PC-9 (cell line): ENCODE results near the gene HABP4. TPM values are rescaled to one million over a fixed set of nuclear protein-coding genes. Genes with fewer than 3 reads are reported as not detected.
A peak's percentile ranks its signal among the peaks of the same experiment; 100 is the strongest.

ENCODE experiments used
- BruUV-seq: library from RNA; stranded (reverse); fragments of 400-500 nt; replicated peaks from 2 replicates; lab custom pipeline; 2021; lab: Mats Ljungman, UMichigan
- CTCF ChIA-PET: fragments of 300-600 bp; sonication (Branson Sonifier 250); formaldehyde crosslinking; loops from one replicate; lab custom pipeline; 2022; ENCODE audit warnings: antibody characterized with exemption; lab: Charles Lee
- POLR2A ChIA-PET: fragments of 300-600 bp; sonication (Branson Sonifier 250); formaldehyde crosslinking; loops from one replicate; lab custom pipeline; 2022; ENCODE audit warnings: antibody characterized with exemption; ENCODE audit not compliant: unreplicated experiment; lab: Charles Lee
- DNase-seq, 2 experiments: peaks; one replicate each; pipeline versions ENCODE4 v3.0.0 to v3.0.0-alpha.2; 2015 to 2022; ENCODE audit warnings: mixed read lengths in 1 of 2
- H2AFZ ChIP-seq: fragments of 200-600 bp; sonication (generic); 2 replicates; pipeline ENCODE4 v1.8.1; 2017; ENCODE audit warnings: antibody characterized with exemption
- H3F3A ChIP-seq: fragments of 200-600 bp; sonication (generic); 2 replicates; pipeline ENCODE4 v1.8.1; 2017; ENCODE audit warnings: antibody characterized with exemption, mild to moderate bottlenecking, low read depth; ENCODE audit not compliant: insufficient read depth
- H3K27ac ChIP-seq: fragments of 200-600 bp; sonication (generic); 2 replicates; pipeline ENCODE4 v1.6.1; 2016; ENCODE audit warnings: mixed run types
- H3K27me3 ChIP-seq: fragments of 200-600 bp; sonication (generic); 2 replicates; pipeline ENCODE4 v1.6.1; 2016; ENCODE audit warnings: low read depth, mixed run types; ENCODE audit not compliant: insufficient read depth
- H3K36me3 ChIP-seq: fragments of 200-600 bp; sonication (generic); 2 replicates; pipeline ENCODE4 v1.6.1; 2016; ENCODE audit warnings: low read depth, mixed run types
- H3K4me1 ChIP-seq: fragments of 200-600 bp; sonication (generic); replicated peaks from 2 replicates; pipeline ENCODE4 v1.6.1; 2016; ENCODE audit warnings: mixed run types; ENCODE audit not compliant: insufficient read depth
- H3K4me2 ChIP-seq: fragments of 200-600 bp; sonication (generic); 2 replicates; pipeline ENCODE4 v1.6.1; 2017; ENCODE audit warnings: mixed run types
- H3K4me3 ChIP-seq: fragments of 200-600 bp; sonication (generic); 2 replicates; pipeline ENCODE4 v1.6.1; 2016; ENCODE audit warnings: mixed run types
- H3K79me2 ChIP-seq: fragments of 200-600 bp; sonication (generic); 2 replicates; pipeline ENCODE4 v1.6.1; 2017; ENCODE audit warnings: low read depth, mixed run types
- H3K9me2 ChIP-seq: fragments of 200-600 bp; sonication (generic); 2 replicates; pipeline ENCODE4 v1.8.1; 2017; ENCODE audit warnings: mild to moderate bottlenecking; ENCODE audit not compliant: insufficient read depth
- H3K9me3 ChIP-seq: fragments of 200-600 bp; sonication (generic); 2 replicates; pipeline ENCODE4 v1.8.1; 2016; ENCODE audit warnings: low read depth; ENCODE audit not compliant: insufficient read depth
- H4K20me1 ChIP-seq: fragments of 200-600 bp; sonication (generic); 2 replicates; pipeline ENCODE4 v1.8.1; 2017; ENCODE audit not compliant: insufficient read depth
- EZH2 ChIP-seq: fragments of 200-600 bp; sonication (generic); IDR thresholded peaks from 2 replicates; pipeline ENCODE4 v1.8.0; 2017; ENCODE audit warnings: antibody characterized with exemption, low read depth
- intact Hi-C: fragments of 100-400 bp; cut with micrococcal nuclease; formaldehyde crosslinking; loops from one replicate; pipeline ENCODE4 v1.10.0; 2022; ENCODE audit not compliant: unreplicated experiment
- total RNA-seq: library from RNA; stranded (reverse); gene quantifications from 2 replicates; pipeline ENCODE4 v1.2.3, GENCODE V29; 2021
- TF ChIP-seq, protein P1 (sequence below): fragments of 200-600 bp; sonication (generic); conservative IDR thresholded peaks from 2 replicates; pipeline ENCODE4 v1.6.1; 2017; ENCODE audit warnings: mixed run types, antibody characterized with exemption, mild to moderate bottlenecking, moderate library complexity

The HABP4 gene
- total RNA-seq, 1 experiment from 2014 or later, result 8.1 TPM

DNA sequence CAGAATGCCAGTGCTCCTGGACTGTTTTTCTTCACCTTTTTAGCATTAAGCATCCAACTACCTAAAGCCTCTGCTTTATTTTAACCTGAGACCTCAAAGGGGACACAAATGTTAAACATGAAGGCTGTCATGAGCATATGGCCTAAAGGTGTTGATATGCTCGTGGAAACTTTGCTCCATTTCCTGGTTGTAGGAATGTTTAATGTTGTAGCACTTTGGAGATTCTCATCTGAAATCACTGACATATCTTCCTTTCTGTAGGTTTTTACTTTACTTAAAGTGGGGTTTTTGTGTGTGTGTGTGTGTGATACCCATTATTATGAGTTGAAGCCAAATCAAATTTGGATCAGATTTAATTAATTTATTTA is 37.0 kb downstream of the HABP4 start:
- H3K79me2 ChIP-seq, result no peaks in the 10 kb centered on the region
- POLR2A ChIA-PET, result no interaction called here
- no peaks in the 10 kb centered on the region for H3K9me2 ChIP-seq
- no peaks in the 10 kb centered on the region for H4K20me1 ChIP-seq
- no peaks in the 10 kb centered on the region for H3K27me3 ChIP-seq
- no TSS peak for BruUV-seq
- H3K27ac ChIP-seq, result peak overlapping the region; percentile 30; the same call in 1 of the 2 replicates
- no peak overlapping the region for H3K4me3 ChIP-seq
- H3K9me3 ChIP-seq, result no peaks in the 10 kb centered on the region
- peaks cover 17% of the 10 kb centered on the region for H3K4me1 ChIP-seq
- no peaks in the 10 kb centered on the region for H3K36me3 ChIP-seq
- TF ChIP-seq EZH2, result no peak
- no peak overlapping the region; the same call in 1 of the 2 replicates for H3K4me2 ChIP-seq
- intact Hi-C loops, result no loop called here
- no peak overlapping the region for H2AFZ ChIP-seq
- DNase-seq, result no peak
- H3F3A ChIP-seq, result peaks cover 6% of the 10 kb centered on the region
- CTCF ChIA-PET, result interaction anchor here (0.6 kb wide), 1 partner anchor 173 kb away, joined by 3 read pairs; no protein-coding TSS in a partner anchor

DNA sequence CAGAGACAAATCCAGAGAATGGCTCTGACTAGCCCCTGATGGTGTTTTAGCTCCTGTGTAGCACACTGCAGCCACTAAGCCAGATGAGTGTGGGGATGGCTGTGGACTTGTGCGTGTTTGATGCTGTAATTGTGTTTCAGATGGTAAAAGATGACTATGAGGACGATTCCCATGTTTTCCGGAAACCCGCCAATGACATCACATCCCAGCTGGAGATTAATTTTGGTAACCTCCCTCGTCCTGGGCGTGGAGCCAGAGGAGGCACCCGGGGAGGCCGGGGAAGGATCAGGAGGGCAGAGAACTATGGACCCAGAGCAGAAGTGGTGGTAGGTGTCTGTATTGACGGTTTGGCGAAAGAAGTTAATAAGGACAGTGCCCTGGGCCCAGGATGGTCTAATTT is 38.0 kb downstream of the HABP4 start:
- Histone ChIP-seq H3K4me3 (no peak overlapping the region), H3K4me1 (peaks cover 17% of the 10 kb centered on the region), H3F3A (peaks cover 6% of the 10 kb centered on the region), H3K79me2 (no peaks in the 10 kb centered on the region), H3K4me2 (no peak overlapping the region), H3K27ac (no peak overlapping the region), H2AFZ (no peak overlapping the region), H3K36me3 (no peaks in the 10 kb centered on the region), H3K27me3 (no peaks in the 10 kb centered on the region), H3K9me2 (no peaks in the 10 kb centered on the region), H3K9me3 (no peaks in the 10 kb centered on the region), H4K20me1 (no peaks in the 10 kb centered on the region)
- BruUV-seq, result no TSS peak
- intact Hi-C loops, result no loop called here
- POLR2A ChIA-PET, result interaction anchor here (0.5 kb wide), 1 partner anchor 106 kb away, joined by 3 read pairs; no protein-coding TSS in a partner anchor
- no peak for DNase-seq
- TF ChIP-seq EZH2, result no peak
- TF ChIP-seq, protein P1, sequence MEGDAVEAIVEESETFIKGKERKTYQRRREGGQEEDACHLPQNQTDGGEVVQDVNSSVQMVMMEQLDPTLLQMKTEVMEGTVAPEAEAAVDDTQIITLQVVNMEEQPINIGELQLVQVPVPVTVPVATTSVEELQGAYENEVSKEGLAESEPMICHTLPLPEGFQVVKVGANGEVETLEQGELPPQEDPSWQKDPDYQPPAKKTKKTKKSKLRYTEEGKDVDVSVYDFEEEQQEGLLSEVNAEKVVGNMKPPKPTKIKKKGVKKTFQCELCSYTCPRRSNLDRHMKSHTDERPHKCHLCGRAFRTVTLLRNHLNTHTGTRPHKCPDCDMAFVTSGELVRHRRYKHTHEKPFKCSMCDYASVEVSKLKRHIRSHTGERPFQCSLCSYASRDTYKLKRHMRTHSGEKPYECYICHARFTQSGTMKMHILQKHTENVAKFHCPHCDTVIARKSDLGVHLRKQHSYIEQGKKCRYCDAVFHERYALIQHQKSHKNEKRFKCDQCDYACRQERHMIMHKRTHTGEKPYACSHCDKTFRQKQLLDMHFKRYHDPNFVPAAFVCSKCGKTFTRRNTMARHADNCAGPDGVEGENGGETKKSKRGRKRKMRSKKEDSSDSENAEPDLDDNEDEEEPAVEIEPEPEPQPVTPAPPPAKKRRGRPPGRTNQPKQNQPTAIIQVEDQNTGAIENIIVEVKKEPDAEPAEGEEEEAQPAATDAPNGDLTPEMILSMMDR, result no peak
- CTCF ChIA-PET, result no interaction called here

DNA sequence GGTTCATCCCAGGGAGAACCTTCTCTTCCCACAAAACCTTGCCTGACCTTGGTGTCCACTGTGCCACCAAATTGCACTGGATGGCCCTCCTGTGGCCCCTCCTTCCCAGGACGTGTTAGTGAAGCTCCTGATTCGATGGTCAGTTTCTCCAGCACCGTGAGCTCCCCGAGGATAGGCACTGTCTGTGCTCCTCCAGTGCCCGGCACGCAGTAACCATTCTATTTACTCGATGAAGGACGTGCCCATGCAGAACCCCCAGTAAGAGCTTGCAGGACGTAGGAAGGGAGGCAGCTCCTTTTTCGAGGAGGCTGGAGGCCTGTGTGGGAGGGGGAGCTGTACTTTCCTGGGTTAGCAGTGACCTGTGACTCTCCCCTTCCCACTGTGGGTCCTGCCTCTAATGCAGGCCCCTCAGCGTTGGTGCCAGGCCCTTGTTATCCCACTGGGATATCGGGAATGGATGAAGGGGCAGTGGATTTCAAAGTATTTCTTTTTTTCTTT is 39.6 kb downstream of the HABP4 start:
- no peak overlapping the region for H3K4me3 ChIP-seq
- intact Hi-C loops, result no loop called here
- POLR2A ChIA-PET, result no interaction called here
- TF ChIP-seq, protein P1, result no peak
- TF ChIP-seq EZH2, result no peak
- H3K79me2 ChIP-seq, result no peaks in the 10 kb centered on the region
- H3K4me1 ChIP-seq, result peaks cover 17% of the 10 kb centered on the region
- H4K20me1 ChIP-seq, result no peaks in the 10 kb centered on the region
- H3F3A ChIP-seq, result peaks cover 6% of the 10 kb centered on the region
- no peaks in the 10 kb centered on the region for H3K9me3 ChIP-seq
- BruUV-seq, result no TSS peak
- H3K36me3 ChIP-seq, result no peaks in the 10 kb centered on the region
- no peaks in the 10 kb centered on the region for H3K9me2 ChIP-seq
- no peak overlapping the region for H2AFZ ChIP-seq
- no peak for DNase-seq
- CTCF ChIA-PET, result no interaction called here
- no peak overlapping the region for H3K4me2 ChIP-seq
- no peaks in the 10 kb centered on the region for H3K27me3 ChIP-seq
- no peak overlapping the region for H3K27ac ChIP-seq
